Neural cell (in vitro differentiated cells): ENCODE data around the gene BUB3. TPM values are rescaled to one million over a fixed set of nuclear protein-coding genes. Genes with fewer than 3 reads are reported as not detected.
"Not testable (repeated sequence)": the region's sequence is repeated elsewhere in the genome, so short reads cannot be mapped to it uniquely, and the experiment has no call there.

ENCODE experiments used
- H2AFZ ChIP-seq: fragments of 200-600, 300-800 bp; sonication (generic), shearing (Covaris generic); 2 replicates; pipeline ENCODE4 v1.6.0; 2014; ENCODE audit warnings: low read depth, mild to moderate bottlenecking, antibody characterized with exemption, low read length, moderate library complexity
- H3F3A ChIP-seq: fragments of 200-600 bp; shearing (Covaris generic); 2 replicates; pipeline ENCODE4 v1.6.1; 2016; ENCODE audit warnings: mild to moderate bottlenecking, moderate library complexity, mixed read lengths, antibody characterized with exemption, low read length; ENCODE audit not compliant: insufficient read depth, poor library complexity, severe bottlenecking
- H3K27ac ChIP-seq: fragments of 200-600, 300-800 bp; sonication (generic), shearing (Covaris generic); 2 replicates; pipeline ENCODE4 v1.5.1; 2014; ENCODE audit warnings: mild to moderate bottlenecking, low read length, moderate library complexity
- H3K27me3 ChIP-seq: fragments of 300-800, 200-600 bp; sonication (generic), shearing (Covaris generic); 2 replicates; pipeline ENCODE4 v1.6.0; 2014; ENCODE audit warnings: mild to moderate bottlenecking, low read depth, low read length, moderate library complexity; ENCODE audit not compliant: insufficient read depth
- H3K36me3 ChIP-seq: fragments of 300-800, 200-600 bp; sonication (generic), shearing (Covaris generic); 2 replicates; pipeline ENCODE4 v1.5.1; 2014; ENCODE audit warnings: mild to moderate bottlenecking, antibody characterized with exemption, low read length, moderate library complexity; ENCODE audit not compliant: insufficient read depth
- H3K4me2 ChIP-seq: fragments of 300-800, 200-600 bp; sonication (generic), shearing (Covaris generic); 2 replicates; pipeline ENCODE4 v1.6.0; 2014; ENCODE audit warnings: mild to moderate bottlenecking, low read length
- H3K4me3 ChIP-seq: fragments of 300-800, 200-600 bp; sonication (generic), shearing (Covaris generic); 2 replicates; pipeline ENCODE4 v1.5.1; 2014; ENCODE audit warnings: mild to moderate bottlenecking, low read length, moderate library complexity
- H3K79me2 ChIP-seq: fragments of 200-600 bp; shearing (Covaris generic); replicated peaks from 2 replicates; pipeline ENCODE4 v1.6.0; 2014; ENCODE audit warnings: mild to moderate bottlenecking, low read length, moderate library complexity; ENCODE audit not compliant: insufficient read depth
- H3K9ac ChIP-seq: fragments of 300-800, 200-600 bp; sonication (generic), shearing (Covaris generic); 2 replicates; pipeline ENCODE4 v1.6.1; 2016; ENCODE audit warnings: mild to moderate bottlenecking, low read length, mixed read lengths
- H3K9me2 ChIP-seq: fragments of 200-600 bp; shearing (Covaris generic); 2 replicates; pipeline ENCODE4 v1.6.1; 2016; ENCODE audit warnings: mild to moderate bottlenecking, low read length, mixed read lengths; ENCODE audit not compliant: insufficient read depth
- H3K9me3 ChIP-seq: fragments of 200-600, 300-800 bp; sonication (generic), shearing (Covaris generic); 2 replicates; pipeline ENCODE4 v1.6.1; 2016; ENCODE audit warnings: mild to moderate bottlenecking, mixed run types, low read length, moderate library complexity, mixed read lengths
- H4K20me1 ChIP-seq: fragments of 200-600 bp; shearing (Covaris generic); 2 replicates; pipeline ENCODE4 v1.6.1; 2016; ENCODE audit warnings: mild to moderate bottlenecking, mixed run types; ENCODE audit not compliant: insufficient read depth
- EP300 ChIP-seq: fragments of 450-650 bp; conservative IDR thresholded peaks from 2 replicates; pipeline ENCODE4 v1.6.1; 2014; ENCODE audit warnings: antibody characterized with exemption, mild to moderate bottlenecking, moderate library complexity; ENCODE audit not compliant: poor library complexity, severe bottlenecking
- EZH2 ChIP-seq: fragments of 200-600, 300-800 bp; shearing (Covaris generic), sonication (generic); IDR thresholded peaks from 2 replicates; pipeline ENCODE4 v1.6.1; 2014; ENCODE audit warnings: antibody characterized with exemption, low read length, borderline replicate concordance, mild to moderate bottlenecking; ENCODE audit not compliant: insufficient read depth, poor library complexity, severe bottlenecking
- MXI1 ChIP-seq: fragments of 450-650 bp; conservative IDR thresholded peaks from 2 replicates; pipeline ENCODE4 v1.6.1; 2014; ENCODE audit warnings: antibody characterized with exemption, mild to moderate bottlenecking; ENCODE audit not compliant: poor library complexity, severe bottlenecking
- POLR2AphosphoS5 ChIP-seq: IDR thresholded peaks from 2 replicates; pipeline ENCODE4 v1.6.1; 2012
- RAD21 ChIP-seq: fragments of 450-650 bp; conservative IDR thresholded peaks from 2 replicates; pipeline ENCODE4 v1.6.1; 2014; ENCODE audit warnings: antibody characterized with exemption, mild to moderate bottlenecking, moderate library complexity
- SMC3 ChIP-seq: fragments of 450-650 bp; conservative IDR thresholded peaks from 2 replicates; pipeline ENCODE4 v1.6.1; 2014; ENCODE audit warnings: antibody characterized with exemption, mild to moderate bottlenecking, moderate library complexity; ENCODE audit not compliant: poor library complexity
- TAF1 ChIP-seq: IDR thresholded peaks from 2 replicates; pipeline ENCODE4 v1.6.1; 2012; ENCODE audit warnings: low read depth
- polyA plus RNA-seq: library from polyadenylated mRNA; depleted of rRNA; stranded (reverse); fragments of >200 nt; gene quantifications from 2 replicates; pipeline ENCODE4 v1.2.3, GENCODE V29; 2014
- TF ChIP-seq, protein P1 (sequence below): fragments of 450-650 bp; IDR thresholded peaks from 2 replicates; pipeline ENCODE4 v1.5.1; 2014; ENCODE audit warnings: antibody characterized with exemption, mild to moderate bottlenecking, moderate library complexity; ENCODE audit not compliant: poor library complexity, severe bottlenecking
- TF ChIP-seq, protein P2 (sequence below): IDR thresholded peaks from 2 replicates; pipeline ENCODE4 v1.6.1; 2012; ENCODE audit warnings: borderline replicate concordance

The BUB3 gene
- polyA plus RNA-seq, 1 donor from 2014 or later, result 162 TPM

DNA sequence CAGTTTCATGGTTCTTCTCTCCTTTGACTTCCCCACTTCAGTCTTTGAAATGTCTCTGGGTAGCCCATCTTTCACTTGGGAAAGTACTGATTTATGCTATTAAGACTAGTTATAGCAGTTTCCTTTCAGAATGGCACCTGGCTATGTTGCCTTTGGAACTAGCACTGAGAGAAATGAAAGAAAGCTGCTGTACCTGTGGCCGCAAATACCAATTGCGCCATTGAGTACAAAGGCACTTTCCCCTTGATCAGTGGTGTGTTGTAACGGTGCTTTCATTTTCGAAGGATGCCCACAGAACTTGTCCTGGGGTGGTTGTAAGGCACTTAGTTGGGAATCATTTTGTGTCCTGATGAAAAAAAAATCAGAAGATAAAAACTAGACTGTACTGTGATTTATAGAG is 16.8 kb downstream of the BUB3 start:
- no peaks in the 10 kb centered on the region for H3K27me3 ChIP-seq
- TF ChIP-seq, protein P1, sequence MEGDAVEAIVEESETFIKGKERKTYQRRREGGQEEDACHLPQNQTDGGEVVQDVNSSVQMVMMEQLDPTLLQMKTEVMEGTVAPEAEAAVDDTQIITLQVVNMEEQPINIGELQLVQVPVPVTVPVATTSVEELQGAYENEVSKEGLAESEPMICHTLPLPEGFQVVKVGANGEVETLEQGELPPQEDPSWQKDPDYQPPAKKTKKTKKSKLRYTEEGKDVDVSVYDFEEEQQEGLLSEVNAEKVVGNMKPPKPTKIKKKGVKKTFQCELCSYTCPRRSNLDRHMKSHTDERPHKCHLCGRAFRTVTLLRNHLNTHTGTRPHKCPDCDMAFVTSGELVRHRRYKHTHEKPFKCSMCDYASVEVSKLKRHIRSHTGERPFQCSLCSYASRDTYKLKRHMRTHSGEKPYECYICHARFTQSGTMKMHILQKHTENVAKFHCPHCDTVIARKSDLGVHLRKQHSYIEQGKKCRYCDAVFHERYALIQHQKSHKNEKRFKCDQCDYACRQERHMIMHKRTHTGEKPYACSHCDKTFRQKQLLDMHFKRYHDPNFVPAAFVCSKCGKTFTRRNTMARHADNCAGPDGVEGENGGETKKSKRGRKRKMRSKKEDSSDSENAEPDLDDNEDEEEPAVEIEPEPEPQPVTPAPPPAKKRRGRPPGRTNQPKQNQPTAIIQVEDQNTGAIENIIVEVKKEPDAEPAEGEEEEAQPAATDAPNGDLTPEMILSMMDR, result no peak
- TF ChIP-seq TAF1 (no peak), POLR2AphosphoS5 (no peak), RAD21 (no peak), EZH2 (no peak), MXI1 (no peak), SMC3 (no peak)
- no peaks in the 10 kb centered on the region for H3K79me2 ChIP-seq
- H3K27ac ChIP-seq, result no peak overlapping the region
- no peaks in the 10 kb centered on the region for H3F3A ChIP-seq
- no peaks in the 10 kb centered on the region for H3K9me3 ChIP-seq
- H3K9ac ChIP-seq, result no peak overlapping the region
- H3K36me3 ChIP-seq, result peaks cover 3% of the 10 kb centered on the region
- no peaks in the 10 kb centered on the region for H4K20me1 ChIP-seq
- H2AFZ ChIP-seq, result no peak overlapping the region
- no peak overlapping the region for H3K4me2 ChIP-seq
- H3K4me3 ChIP-seq, result no peak overlapping the region
- H3K9me2 ChIP-seq, result no peaks in the 10 kb centered on the region

DNA sequence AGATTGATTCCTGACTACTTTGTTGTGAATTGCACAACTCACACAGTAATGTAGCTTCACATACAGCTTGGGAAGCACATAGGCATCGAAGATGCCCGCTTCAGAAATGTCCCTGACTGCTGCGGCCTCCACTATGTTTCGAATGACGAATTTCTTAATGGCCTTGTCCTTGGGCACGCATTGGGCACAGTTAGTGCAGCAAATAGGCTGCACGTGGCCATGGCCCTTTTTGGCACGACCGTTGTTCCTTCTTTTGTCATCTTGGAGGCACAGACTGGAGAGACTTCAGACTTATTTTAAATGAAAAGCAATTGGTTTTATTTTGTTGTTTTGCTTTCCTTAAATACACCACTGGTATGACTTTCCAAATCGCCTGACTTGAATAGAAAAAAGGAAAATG is 17.4 kb downstream of the BUB3 start:
- not testable (repeated sequence) for H3K27me3 ChIP-seq, H3K9ac ChIP-seq, H3K36me3 ChIP-seq, H3K27ac ChIP-seq, H3F3A ChIP-seq, H2AFZ ChIP-seq, H4K20me1 ChIP-seq, H3K4me3 ChIP-seq, H3K9me3 ChIP-seq, H3K9me2 ChIP-seq, H3K4me2 ChIP-seq, H3K79me2 ChIP-seq

DNA sequence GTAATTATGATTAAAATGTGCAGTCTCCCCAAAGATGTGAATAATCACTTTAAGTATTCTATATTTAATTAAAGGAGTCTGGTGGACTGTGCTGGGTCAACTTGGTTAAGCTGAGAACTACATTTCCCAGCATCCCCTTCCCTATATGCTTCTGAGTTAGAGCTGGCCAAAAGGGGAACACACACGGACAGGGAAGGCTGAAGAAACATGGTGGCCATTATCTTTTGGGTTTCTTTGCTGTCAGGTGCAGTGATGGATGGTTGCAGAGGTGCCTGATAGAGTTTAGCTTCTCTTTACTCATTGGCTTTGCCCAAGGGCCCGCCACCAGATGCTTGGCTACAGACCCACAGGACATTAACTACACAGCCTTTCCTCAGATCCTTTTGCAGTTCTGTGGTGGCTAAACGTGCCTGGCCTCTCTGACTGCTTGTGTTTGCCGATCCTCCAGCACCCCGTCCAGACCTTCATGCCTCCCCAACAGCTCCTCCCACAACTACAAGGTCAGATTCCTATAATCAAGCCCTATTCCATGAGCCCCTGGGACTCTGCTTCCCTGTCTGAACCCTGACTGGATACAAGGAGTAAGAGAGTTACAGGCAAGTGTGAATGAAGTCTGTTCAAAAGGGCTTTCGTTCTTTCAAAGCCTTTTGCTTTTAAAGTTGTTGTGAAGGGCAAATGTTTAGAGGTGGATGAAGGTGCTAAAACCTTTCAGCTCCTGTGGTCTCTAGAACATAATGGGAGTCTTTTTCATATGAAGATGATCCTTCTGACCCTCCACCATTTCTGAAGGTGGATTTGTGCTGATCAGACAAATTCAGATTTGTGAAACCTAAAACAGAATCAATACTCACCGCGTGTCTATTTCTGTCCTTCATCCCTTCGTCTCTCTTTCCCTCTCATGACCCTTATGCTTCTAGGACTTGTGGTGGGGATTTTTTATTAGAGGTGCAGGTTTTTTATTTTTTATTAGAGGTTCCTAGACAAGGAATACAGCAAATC is 21.5 kb downstream of the BUB3 start:
- no peaks in the 10 kb centered on the region for H3F3A ChIP-seq
- no peaks in the 10 kb centered on the region for H3K27me3 ChIP-seq
- H4K20me1 ChIP-seq, result no peaks in the 10 kb centered on the region
- no peaks in the 10 kb centered on the region for H3K36me3 ChIP-seq
- no peak overlapping the region for H3K4me3 ChIP-seq
- no peak for TF ChIP-seq SMC3
- TF ChIP-seq, protein P2, sequence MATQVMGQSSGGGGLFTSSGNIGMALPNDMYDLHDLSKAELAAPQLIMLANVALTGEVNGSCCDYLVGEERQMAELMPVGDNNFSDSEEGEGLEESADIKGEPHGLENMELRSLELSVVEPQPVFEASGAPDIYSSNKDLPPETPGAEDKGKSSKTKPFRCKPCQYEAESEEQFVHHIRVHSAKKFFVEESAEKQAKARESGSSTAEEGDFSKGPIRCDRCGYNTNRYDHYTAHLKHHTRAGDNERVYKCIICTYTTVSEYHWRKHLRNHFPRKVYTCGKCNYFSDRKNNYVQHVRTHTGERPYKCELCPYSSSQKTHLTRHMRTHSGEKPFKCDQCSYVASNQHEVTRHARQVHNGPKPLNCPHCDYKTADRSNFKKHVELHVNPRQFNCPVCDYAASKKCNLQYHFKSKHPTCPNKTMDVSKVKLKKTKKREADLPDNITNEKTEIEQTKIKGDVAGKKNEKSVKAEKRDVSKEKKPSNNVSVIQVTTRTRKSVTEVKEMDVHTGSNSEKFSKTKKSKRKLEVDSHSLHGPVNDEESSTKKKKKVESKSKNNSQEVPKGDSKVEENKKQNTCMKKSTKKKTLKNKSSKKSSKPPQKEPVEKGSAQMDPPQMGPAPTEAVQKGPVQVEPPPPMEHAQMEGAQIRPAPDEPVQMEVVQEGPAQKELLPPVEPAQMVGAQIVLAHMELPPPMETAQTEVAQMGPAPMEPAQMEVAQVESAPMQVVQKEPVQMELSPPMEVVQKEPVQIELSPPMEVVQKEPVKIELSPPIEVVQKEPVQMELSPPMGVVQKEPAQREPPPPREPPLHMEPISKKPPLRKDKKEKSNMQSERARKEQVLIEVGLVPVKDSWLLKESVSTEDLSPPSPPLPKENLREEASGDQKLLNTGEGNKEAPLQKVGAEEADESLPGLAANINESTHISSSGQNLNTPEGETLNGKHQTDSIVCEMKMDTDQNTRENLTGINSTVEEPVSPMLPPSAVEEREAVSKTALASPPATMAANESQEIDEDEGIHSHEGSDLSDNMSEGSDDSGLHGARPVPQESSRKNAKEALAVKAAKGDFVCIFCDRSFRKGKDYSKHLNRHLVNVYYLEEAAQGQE, result no peak
- TF ChIP-seq MXI1, result no peak
- TF ChIP-seq, protein P1, result no peak
- TF ChIP-seq RAD21, result no peak
- TF ChIP-seq EZH2, result no peak
- TF ChIP-seq POLR2AphosphoS5, result no peak
- no peak for TF ChIP-seq EP300
- TF ChIP-seq TAF1, result no peak
- no peak overlapping the region for H3K9ac ChIP-seq
- H3K27ac ChIP-seq, result no peak overlapping the region
- H3K79me2 ChIP-seq, result no peaks in the 10 kb centered on the region
- no peaks in the 10 kb centered on the region for H3K9me2 ChIP-seq
- H2AFZ ChIP-seq, result no peak overlapping the region
- H3K9me3 ChIP-seq, result no peaks in the 10 kb centered on the region
- H3K4me2 ChIP-seq, result no peak overlapping the region

DNA sequence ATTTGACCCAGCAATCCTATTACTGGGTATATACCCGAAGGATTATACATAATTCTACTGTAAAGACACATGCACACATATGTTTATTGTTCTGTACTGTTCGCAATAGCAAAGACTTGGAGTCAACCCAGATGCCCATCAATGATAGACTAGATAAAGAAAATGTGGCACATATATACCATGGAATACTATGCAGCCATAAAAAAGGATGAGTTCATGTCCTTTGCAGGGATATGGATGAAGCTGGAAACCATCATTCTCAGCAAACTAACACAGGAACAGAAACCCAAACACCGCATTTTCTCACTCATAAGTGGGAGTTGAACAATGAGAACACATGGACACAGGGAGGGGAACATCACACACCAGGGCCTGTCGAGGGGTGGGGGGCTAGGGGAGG is 24.2 kb downstream of the BUB3 start:
- not testable (repeated sequence) for H3K9me2 ChIP-seq, H3K4me3 ChIP-seq

More for the DNA sequence above, 24.2 kb downstream of the BUB3 start:
- not testable (repeated sequence) for H3K9me3 ChIP-seq, H3K27ac ChIP-seq, H3F3A ChIP-seq, H3K9ac ChIP-seq, H3K4me2 ChIP-seq, H3K36me3 ChIP-seq, H2AFZ ChIP-seq, H4K20me1 ChIP-seq, H3K27me3 ChIP-seq, H3K79me2 ChIP-seq
